ENCODE data around the gene RNF180.
"Not testable (repeated sequence)": the region's sequence is repeated elsewhere in the genome, so short reads cannot be mapped to it uniquely, and the experiment has no call there.

The RNF180 gene

GRCh38 chr5:64285188-64286130 is 119.8 kb downstream of the RNF180 start:
- H3K4me1 ChIP-seq (ENCODE audit: insufficient read depth, low read length) = no peaks in the 10 kb centered on the region
- no peak overlapping the region for H3K4me3 ChIP-seq (ENCODE audit: low read depth in 1 of 2, low read length in 2 of 2)
- no peak overlapping the region for H3K9ac ChIP-seq (ENCODE audit: low read depth, low read length)
- H3K27me3 ChIP-seq (ENCODE audit: insufficient read depth, low read length, poor library complexity) = no peaks in the 10 kb centered on the region
- H3K27ac ChIP-seq (ENCODE audit: low read length) = no peak overlapping the region
- no peaks in the 10 kb centered on the region for H3K9me3 ChIP-seq (ENCODE audit: insufficient read depth, low read length, severe bottlenecking)
- ATAC-seq (ENCODE audit: insufficient read depth, low read depth) = no peak
- DNase-seq = no peak
- H3K4me2 ChIP-seq (ENCODE audit: insufficient read depth, low read length) = no peak overlapping the region
- no peaks in the 10 kb centered on the region for H3K79me2 ChIP-seq (ENCODE audit: insufficient read depth, low read length)
- no peak overlapping the region for H2AFZ ChIP-seq (ENCODE audit: low read depth, low read length)
- H3K36me3 ChIP-seq (ENCODE audit: insufficient read depth, low read length) = no peaks in the 10 kb centered on the region
- no peaks in the 10 kb centered on the region for H4K20me1 ChIP-seq (ENCODE audit: insufficient read depth, low read length)
- no peak for TF ChIP-seq CTCF (IDR thresholded peaks at IDR 0.05; ENCODE audit: borderline replicate concordance, extremely low read depth, low read length, poor library complexity, severe bottlenecking)
- no peak for TF ChIP-seq EZH2 (IDR thresholded peaks at IDR 0.05; ENCODE audit: borderline replicate concordance, low read depth, low read length, severe bottlenecking)

- TF ChIP-seq EZH2 (IDR thresholded peaks at IDR 0.05; ENCODE audit: borderline replicate concordance, low read depth, low read length, severe bottlenecking) (no peak), CTCF (IDR thresholded peaks at IDR 0.05; ENCODE audit: borderline replicate concordance, extremely low read depth, low read length, poor library complexity, severe bottlenecking) (no peak)
- no peaks in the 10 kb centered on the region for H3K79me2 ChIP-seq (ENCODE audit: insufficient read depth, low read length)
- H4K20me1 ChIP-seq (ENCODE audit: insufficient read depth, low read length) = no peaks in the 10 kb centered on the region
- H3K36me3 ChIP-seq (ENCODE audit: insufficient read depth, low read length) = no peaks in the 10 kb centered on the region
- H3K4me1 ChIP-seq (ENCODE audit: insufficient read depth, low read length) = no peaks in the 10 kb centered on the region
- H3K4me2 ChIP-seq (ENCODE audit: insufficient read depth, low read length) = no peak overlapping the region
- H2AFZ ChIP-seq (ENCODE audit: low read depth, low read length) = no peak overlapping the region
- no peak overlapping the region for H3K4me3 ChIP-seq (ENCODE audit: low read depth in 1 of 2, low read length in 2 of 2)
- H3K27ac ChIP-seq (ENCODE audit: low read length) = no peak overlapping the region
- no peaks in the 10 kb centered on the region for H3K9me3 ChIP-seq (ENCODE audit: insufficient read depth, low read length, severe bottlenecking)
- DNase-seq (no peak), ATAC-seq (ENCODE audit: insufficient read depth, low read depth) (no peak)
- H3K27me3 ChIP-seq (ENCODE audit: insufficient read depth, low read length, poor library complexity) = no peaks in the 10 kb centered on the region
- no peak overlapping the region for H3K9ac ChIP-seq (ENCODE audit: low read depth, low read length)
These were observed 120.7 kb downstream of the RNF180 start for GRCh38 chr5:64286381-64286780.

- not testable (repeated sequence) for H3K4me1 ChIP-seq (ENCODE audit: insufficient read depth, low read length); H4K20me1 ChIP-seq (ENCODE audit: insufficient read depth, low read length); DNase-seq; H3K27ac ChIP-seq (ENCODE audit: low read length); H3K9me3 ChIP-seq (ENCODE audit: insufficient read depth, low read length, severe bottlenecking); H2AFZ ChIP-seq (ENCODE audit: low read depth, low read length); H3K79me2 ChIP-seq (ENCODE audit: insufficient read depth, low read length); H3K9ac ChIP-seq (ENCODE audit: low read depth, low read length); H3K4me3 ChIP-seq (ENCODE audit: low read depth in 1 of 2, low read length in 2 of 2); ATAC-seq (ENCODE audit: insufficient read depth, low read depth); H3K36me3 ChIP-seq (ENCODE audit: insufficient read depth, low read length); H3K4me2 ChIP-seq (ENCODE audit: insufficient read depth, low read length); H3K27me3 ChIP-seq (ENCODE audit: insufficient read depth, low read length, poor library complexity)
These were observed 122.9 kb downstream of the RNF180 start for GRCh38 chr5:64288496-64288895.

- Histone ChIP-seq H3K36me3 (ENCODE audit: insufficient read depth, low read length) (no peaks in the 10 kb centered on the region), H3K79me2 (ENCODE audit: insufficient read depth, low read length) (no peaks in the 10 kb centered on the region), H3K27me3 (ENCODE audit: insufficient read depth, low read length, poor library complexity) (no peaks in the 10 kb centered on the region), H3K9me3 (ENCODE audit: insufficient read depth, low read length, severe bottlenecking) (no peaks in the 10 kb centered on the region), H3K4me3 (ENCODE audit: low read depth in 1 of 2, low read length in 2 of 2) (no peak overlapping the region), H3K4me2 (ENCODE audit: insufficient read depth, low read length) (no peak overlapping the region), H3K4me1 (ENCODE audit: insufficient read depth, low read length) (no peaks in the 10 kb centered on the region), H2AFZ (ENCODE audit: low read depth, low read length) (no peak overlapping the region), H3K9ac (ENCODE audit: low read depth, low read length) (no peak overlapping the region), H3K27ac (ENCODE audit: low read length) (no peak overlapping the region), H4K20me1 (ENCODE audit: insufficient read depth, low read length) (no peaks in the 10 kb centered on the region)
- ATAC-seq (ENCODE audit: insufficient read depth, low read depth) (no peak), DNase-seq (no peak)
- TF ChIP-seq EZH2 (IDR thresholded peaks at IDR 0.05; ENCODE audit: borderline replicate concordance, low read depth, low read length, severe bottlenecking) = no peak
- no peak for TF ChIP-seq CTCF (IDR thresholded peaks at IDR 0.05; ENCODE audit: borderline replicate concordance, extremely low read depth, low read length, poor library complexity, severe bottlenecking)
These were observed 127.1 kb downstream of the RNF180 start for GRCh38 chr5:64292611-64293215.
